ENCODE data around the gene TTC4.
A peak's percentile ranks its signal among the peaks of the same experiment; 100 is the strongest.

The TTC4 gene

DNA sequence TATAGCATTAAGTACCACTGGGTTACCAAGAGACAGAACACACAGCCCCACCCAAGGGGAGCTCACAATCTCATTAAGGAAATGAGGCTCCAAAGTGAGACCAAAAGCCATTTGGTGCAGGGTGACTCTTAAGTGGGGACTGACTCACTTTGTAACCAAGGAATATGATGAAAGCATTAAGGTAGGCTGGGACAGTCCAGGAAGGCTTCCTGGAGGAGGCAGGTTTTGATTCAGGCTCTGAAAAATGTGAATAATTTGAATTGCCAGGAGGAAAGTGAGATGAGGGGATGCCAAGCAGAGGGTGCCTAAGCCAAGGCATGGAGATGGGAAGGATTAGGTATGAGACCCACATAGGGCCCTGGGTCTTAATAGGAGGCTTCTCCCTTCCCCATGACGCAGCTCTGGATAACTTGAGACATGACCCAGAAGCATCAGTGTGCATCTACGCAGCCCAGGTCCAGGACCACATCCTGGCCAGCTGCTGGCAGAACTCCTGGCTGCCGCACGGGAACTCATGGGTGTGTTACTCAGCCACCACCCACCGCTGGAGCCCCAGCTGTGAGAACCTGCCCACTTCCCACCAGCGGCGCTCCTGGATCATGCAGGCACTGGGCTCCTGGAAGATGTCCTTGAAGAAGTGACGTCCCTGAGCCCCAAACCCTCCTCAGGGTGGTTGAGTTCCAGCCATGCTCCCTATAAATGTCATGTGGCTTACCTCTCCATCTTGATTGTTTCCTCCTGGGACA is 5.9 kb upstream of the TTC4 start:
- H3K36me3 Mint-ChIP-seq (ENCODE audit: insufficient read depth), result peaks cover 3% of the 10 kb centered on the region
- H3K4me1 Mint-ChIP-seq, result no peaks in the 10 kb centered on the region
- no peak overlapping the region for H3K27ac Mint-ChIP-seq (ENCODE audit: low read depth)
- ATAC-seq (replicated peaks; ENCODE audit: extremely low read depth, poor library complexity, severe bottlenecking) (no peak), DNase-seq (ENCODE audit: low spot score in 2 of 2) (no peak)
- no peak overlapping the region for H3K4me3 Mint-ChIP-seq
- H3K27me3 Mint-ChIP-seq, result peaks cover 19% of the 10 kb centered on the region
- no peaks in the 10 kb centered on the region for H3K9me3 Mint-ChIP-seq

DNA sequence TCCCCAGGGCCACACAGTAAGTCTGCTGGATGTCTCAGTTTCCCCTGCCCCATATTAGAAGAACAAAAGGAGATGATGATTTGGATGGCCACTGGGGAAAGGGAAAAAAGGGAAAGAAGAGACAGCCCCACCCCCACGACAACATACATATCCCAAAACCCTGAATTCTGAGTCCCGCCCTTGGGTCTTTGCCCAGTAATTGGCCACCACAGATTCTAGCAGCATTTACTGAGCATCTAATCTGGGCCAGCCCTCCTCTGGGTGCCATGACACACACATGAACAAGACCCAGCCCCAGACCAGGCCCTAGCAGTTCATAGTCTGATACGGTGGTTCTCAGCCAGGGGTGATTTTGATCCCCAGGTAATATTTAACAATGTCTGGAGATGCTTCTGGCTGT is 5.2 kb upstream of the TTC4 start:
- peaks cover 4% of the 10 kb centered on the region for H3K36me3 Mint-ChIP-seq (ENCODE audit: insufficient read depth)
- ATAC-seq (replicated peaks; ENCODE audit: extremely low read depth, poor library complexity, severe bottlenecking) (no peak), DNase-seq (ENCODE audit: low spot score in 2 of 2) (no peak)
- H3K4me3 Mint-ChIP-seq, result no peak overlapping the region
- no peak overlapping the region for H3K27ac Mint-ChIP-seq (ENCODE audit: low read depth)
- H3K9me3 Mint-ChIP-seq, result no peaks in the 10 kb centered on the region
- H3K27me3 Mint-ChIP-seq, result peaks cover 13% of the 10 kb centered on the region
- peaks cover 5% of the 10 kb centered on the region for H3K4me1 Mint-ChIP-seq

DNA sequence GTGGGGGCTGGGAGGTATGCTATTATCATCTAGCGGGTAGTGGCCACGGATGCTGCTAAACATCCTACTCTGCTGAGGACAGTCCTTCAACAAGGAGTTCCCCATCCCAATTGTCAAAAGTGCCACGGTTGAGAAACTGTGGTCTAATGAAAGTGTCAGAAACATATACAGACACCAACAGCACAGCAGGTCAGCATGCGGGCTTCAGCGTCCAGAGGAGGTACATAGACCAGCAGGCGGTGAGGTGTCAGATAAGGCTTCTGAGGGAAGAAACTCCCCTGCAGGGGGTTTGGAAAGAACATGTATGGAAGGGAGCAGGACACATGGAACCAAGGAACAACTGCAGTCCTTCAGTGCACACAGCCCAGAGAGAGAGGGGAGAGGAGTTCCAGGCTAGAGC is 4.8 kb upstream of the TTC4 start:
- no peak overlapping the region for H3K4me3 Mint-ChIP-seq
- H3K36me3 Mint-ChIP-seq (ENCODE audit: insufficient read depth), result peaks cover 8% of the 10 kb centered on the region
- H3K27ac Mint-ChIP-seq (ENCODE audit: low read depth), result no peak overlapping the region

DNA sequence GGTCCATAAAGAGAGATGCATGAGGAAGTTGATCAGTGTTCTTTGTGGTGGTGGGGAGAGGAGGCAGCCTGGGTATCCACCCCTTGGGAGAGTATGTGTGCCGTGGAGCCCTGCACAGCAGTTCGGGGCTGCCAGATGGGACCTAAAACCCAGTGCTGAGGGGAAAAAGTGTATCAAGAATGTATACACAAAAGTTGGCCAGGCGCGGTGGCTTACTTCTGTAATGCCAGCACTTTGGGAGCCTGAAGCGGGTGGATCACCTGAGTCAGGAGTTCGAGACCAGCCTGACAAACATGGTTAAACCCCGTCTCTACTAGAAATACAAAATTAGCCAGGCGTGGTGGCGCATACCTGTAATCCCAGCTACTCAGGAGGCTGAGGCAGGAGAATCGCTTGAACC is 4.1 kb upstream of the TTC4 start:
- H3K27ac Mint-ChIP-seq (ENCODE audit: low read depth), result no peak overlapping the region

More for the DNA sequence above, 4.8 kb upstream of the TTC4 start:
- Mint-ChIP-seq H3K9me3 (no peaks in the 10 kb centered on the region), H3K27me3 (peaks cover 10% of the 10 kb centered on the region), H3K4me1 (peaks cover 7% of the 10 kb centered on the region)
- no peak for ATAC-seq (replicated peaks; ENCODE audit: extremely low read depth, poor library complexity, severe bottlenecking)
- no peak for DNase-seq (ENCODE audit: low spot score in 2 of 2)

DNA sequence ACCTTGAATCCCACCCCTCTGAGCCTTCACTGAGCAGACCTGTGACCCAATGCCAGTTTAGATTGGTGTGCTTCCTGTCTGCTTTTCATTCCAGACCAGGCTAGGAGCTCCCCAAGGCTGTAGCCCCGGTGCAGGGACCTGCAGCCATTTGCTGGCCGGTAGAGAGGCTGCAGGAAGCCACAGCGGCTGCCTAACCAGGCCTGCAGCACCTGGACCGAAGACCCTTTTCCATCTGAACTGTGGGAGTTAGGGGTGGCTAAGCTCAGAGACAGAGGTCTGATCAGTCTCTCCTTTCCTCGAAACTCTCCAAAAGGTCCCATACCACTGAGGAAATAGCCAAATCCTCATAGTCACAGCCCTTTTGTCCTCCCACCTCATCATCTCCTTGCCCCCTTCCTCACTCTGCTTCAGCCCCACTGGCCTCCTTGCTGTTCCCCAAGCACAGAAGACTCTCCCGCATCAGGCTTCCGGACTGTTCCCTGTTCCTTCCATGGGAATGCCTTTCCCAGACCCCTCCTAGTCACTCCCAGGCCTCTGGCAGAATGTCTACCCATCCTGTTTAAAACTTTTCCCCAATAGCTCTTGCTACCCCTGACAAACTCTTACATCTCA is 674 bp upstream of the TTC4 start:
- DNase-seq (ENCODE audit: low spot score in 2 of 2), result no peak
- peak overlapping the region; percentile 71 for H3K4me3 Mint-ChIP-seq
- peaks cover 31% of the 10 kb centered on the region for H3K4me1 Mint-ChIP-seq
- H3K27me3 Mint-ChIP-seq, result no peaks in the 10 kb centered on the region
- H3K36me3 Mint-ChIP-seq (ENCODE audit: insufficient read depth), result peaks cover 19% of the 10 kb centered on the region
- peak overlapping the region; percentile 68 for H3K27ac Mint-ChIP-seq (ENCODE audit: low read depth)
- no peaks in the 10 kb centered on the region for H3K9me3 Mint-ChIP-seq
- ATAC-seq (replicated peaks; ENCODE audit: extremely low read depth, poor library complexity, severe bottlenecking), result no peak

More for the DNA sequence above, 4.1 kb upstream of the TTC4 start:
- Mint-ChIP-seq H3K36me3 (ENCODE audit: insufficient read depth) (peaks cover 8% of the 10 kb centered on the region), H3K4me1 (peaks cover 12% of the 10 kb centered on the region), H3K9me3 (no peaks in the 10 kb centered on the region), H3K27me3 (peaks cover 10% of the 10 kb centered on the region), H3K4me3 (no peak overlapping the region)
- ATAC-seq (replicated peaks; ENCODE audit: extremely low read depth, poor library complexity, severe bottlenecking) (no peak), DNase-seq (ENCODE audit: low spot score in 2 of 2) (no peak)

DNA sequence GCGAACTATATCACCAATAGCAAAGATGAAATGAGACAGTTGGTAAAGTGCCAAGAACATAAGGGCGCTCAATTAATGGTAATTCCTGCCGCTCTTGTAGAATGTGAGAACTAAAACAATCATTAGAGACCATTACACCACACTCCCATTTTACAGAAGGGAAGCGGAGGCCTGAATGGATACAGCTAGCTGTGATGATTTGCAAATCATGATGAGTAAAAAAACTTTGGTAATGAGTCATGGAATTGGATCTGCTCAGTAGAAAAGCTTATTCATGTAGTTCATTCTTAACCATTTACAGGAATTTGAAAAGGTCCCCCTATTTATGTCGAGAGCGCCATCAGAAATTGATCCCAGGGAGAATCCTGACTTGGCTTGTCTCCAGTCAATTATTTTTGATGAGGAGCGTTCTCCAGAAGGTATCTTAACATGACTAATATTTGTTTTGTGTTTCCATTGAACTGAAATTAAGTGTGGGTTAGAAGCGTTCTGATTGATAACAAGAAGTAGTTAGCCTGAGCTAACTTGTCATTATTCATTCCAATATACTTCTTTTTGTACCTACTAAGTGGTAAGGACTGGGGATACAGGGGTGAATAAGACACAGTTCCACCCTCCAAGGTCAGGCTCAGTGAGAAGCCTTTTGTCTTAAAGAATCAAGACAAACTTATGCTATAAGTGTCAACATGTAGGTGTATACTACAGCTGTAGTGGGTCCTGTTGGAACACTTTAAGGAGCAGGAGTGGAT is 812 bp downstream of the TTC4 start:
- Mint-ChIP-seq H3K4me3 (peak overlapping the region; percentile 71), H3K36me3 (ENCODE audit: insufficient read depth) (peaks cover 21% of the 10 kb centered on the region), H3K9me3 (no peaks in the 10 kb centered on the region), H3K4me1 (peaks cover 31% of the 10 kb centered on the region), H3K27ac (ENCODE audit: low read depth) (peak overlapping the region; percentile 68), H3K27me3 (no peaks in the 10 kb centered on the region)
- ATAC-seq (replicated peaks; ENCODE audit: extremely low read depth, poor library complexity, severe bottlenecking) (no peak), DNase-seq (ENCODE audit: low spot score in 2 of 2) (no peak)

DNA sequence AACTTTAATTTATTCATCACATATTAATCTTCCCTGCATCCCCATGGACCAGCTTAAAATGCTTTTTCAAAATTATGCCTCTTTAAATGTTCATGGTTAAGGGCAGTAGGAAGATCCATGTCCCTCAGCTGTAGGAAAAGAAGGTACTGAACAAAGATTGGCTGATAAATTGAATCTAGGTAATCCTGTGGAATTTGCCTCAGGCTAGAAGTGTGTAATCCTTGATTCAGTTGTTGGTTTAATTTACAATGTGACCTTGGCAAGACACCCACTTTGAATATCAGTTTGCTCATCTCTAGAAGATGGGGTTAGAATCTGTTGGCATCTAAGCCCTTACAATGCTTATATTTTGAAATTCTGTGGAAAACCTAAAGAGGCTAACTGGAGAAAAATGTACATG is 6.1 kb downstream of the TTC4 start:
- Mint-ChIP-seq H3K36me3 (ENCODE audit: insufficient read depth) (peaks cover 47% of the 10 kb centered on the region), H3K4me3 (no peak overlapping the region), H3K27ac (ENCODE audit: low read depth) (no peak overlapping the region), H3K4me1 (peaks cover 18% of the 10 kb centered on the region), H3K9me3 (no peaks in the 10 kb centered on the region), H3K27me3 (no peaks in the 10 kb centered on the region)
- ATAC-seq (replicated peaks; ENCODE audit: extremely low read depth, poor library complexity, severe bottlenecking) (no peak), DNase-seq (ENCODE audit: low spot score in 2 of 2) (no peak)

DNA sequence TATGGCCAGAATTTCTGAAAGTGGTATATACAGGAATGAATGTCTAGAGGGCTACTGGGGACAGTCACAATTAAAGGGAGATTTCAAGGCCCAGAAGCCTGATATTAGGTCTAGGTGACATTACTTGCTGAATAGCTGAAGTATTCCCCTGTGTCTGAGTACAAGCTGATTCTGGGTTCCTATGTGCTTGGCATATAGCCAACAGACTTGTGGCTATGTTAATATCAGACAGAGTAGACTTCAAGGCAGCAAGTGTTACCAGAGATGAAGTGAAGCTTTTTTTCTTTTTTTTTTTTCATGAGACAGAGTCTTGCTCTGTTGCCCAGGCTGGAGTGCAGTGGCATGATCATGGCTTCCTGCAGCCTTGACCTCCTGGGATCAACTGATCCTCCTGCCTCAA is 8.3 kb downstream of the TTC4 start:
- Mint-ChIP-seq H3K27me3 (no peaks in the 10 kb centered on the region), H3K27ac (ENCODE audit: low read depth) (no peak overlapping the region), H3K36me3 (ENCODE audit: insufficient read depth) (peaks cover 52% of the 10 kb centered on the region), H3K4me3 (no peak overlapping the region), H3K4me1 (peaks cover 5% of the 10 kb centered on the region), H3K9me3 (no peaks in the 10 kb centered on the region)
- DNase-seq (ENCODE audit: low spot score in 2 of 2) (no peak), ATAC-seq (replicated peaks; ENCODE audit: extremely low read depth, poor library complexity, severe bottlenecking) (no peak)

DNA sequence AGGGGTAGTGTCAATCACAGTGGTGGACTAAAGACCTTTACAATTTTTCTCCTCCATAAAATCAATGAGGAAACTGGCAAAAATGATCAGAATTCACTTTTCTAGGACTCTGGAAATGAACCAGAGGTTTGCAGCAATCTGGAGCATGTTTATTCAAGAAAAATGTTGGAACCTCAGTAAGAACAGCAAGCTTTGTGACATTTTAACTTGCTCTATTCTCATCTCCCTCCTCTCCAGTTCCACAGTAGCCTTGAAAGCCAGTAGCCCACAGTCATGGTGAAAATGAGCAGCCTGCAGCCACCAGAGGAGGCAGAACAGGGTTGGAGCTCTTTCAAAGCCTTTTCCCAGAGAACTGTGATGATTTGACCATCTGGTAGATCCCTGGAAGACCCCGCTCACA is 9.1 kb downstream of the TTC4 start:
- H3K9me3 Mint-ChIP-seq, result no peaks in the 10 kb centered on the region
- DNase-seq (ENCODE audit: low spot score in 2 of 2), result no peak

DNA sequence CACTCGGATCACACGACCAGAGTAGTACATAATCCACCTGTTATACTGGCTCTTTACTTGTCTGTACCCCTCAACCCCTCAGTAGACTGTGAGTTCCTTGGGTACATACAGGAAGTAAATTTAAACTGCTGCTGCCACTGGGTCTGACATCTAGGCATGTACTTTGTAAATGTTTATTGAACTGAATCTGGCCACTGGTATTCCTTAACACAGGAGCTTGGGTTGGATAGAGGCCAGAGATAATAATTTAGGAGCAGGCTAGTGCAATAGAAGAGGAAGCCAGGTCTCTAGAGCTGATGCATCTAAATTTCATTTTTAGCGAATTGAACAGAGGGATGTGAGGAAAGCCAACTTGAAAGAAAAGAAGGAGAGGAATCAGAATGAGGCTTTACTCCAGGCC is 12.4 kb downstream of the TTC4 start:
- Mint-ChIP-seq H3K27me3 (no peaks in the 10 kb centered on the region), H3K9me3 (no peaks in the 10 kb centered on the region), H3K36me3 (ENCODE audit: insufficient read depth) (peaks cover 63% of the 10 kb centered on the region), H3K4me1 (no peaks in the 10 kb centered on the region), H3K27ac (ENCODE audit: low read depth) (no peak overlapping the region), H3K4me3 (no peak overlapping the region)
- ATAC-seq (replicated peaks; ENCODE audit: extremely low read depth, poor library complexity, severe bottlenecking), result no peak
- DNase-seq (ENCODE audit: low spot score in 2 of 2), result no peak

More for the DNA sequence above, 9.1 kb downstream of the TTC4 start:
- H3K4me3 Mint-ChIP-seq, result no peak overlapping the region
- H3K27ac Mint-ChIP-seq (ENCODE audit: low read depth), result no peak overlapping the region
- no peaks in the 10 kb centered on the region for H3K4me1 Mint-ChIP-seq
- ATAC-seq (replicated peaks; ENCODE audit: extremely low read depth, poor library complexity, severe bottlenecking), result no peak
- no peaks in the 10 kb centered on the region for H3K27me3 Mint-ChIP-seq
- peaks cover 55% of the 10 kb centered on the region for H3K36me3 Mint-ChIP-seq (ENCODE audit: insufficient read depth)

DNA sequence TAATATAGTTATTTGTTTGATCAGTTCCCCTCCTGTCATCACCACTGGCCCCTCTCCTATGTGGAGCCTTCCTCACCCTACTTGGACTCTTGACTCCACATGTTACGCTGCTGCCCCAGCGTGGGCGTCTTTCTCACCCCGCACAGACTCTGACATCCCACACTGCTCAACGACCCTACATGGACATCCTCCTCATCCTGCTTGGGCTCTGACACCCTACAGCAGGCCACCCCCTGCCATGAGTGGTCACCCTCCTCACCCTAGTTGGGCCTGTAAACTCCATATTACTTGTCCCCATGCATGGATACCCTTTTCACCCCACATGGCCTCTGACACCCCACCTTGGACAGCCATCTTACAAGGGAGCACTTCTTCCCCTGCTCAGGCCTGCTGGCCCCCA is 21.0 kb downstream of the TTC4 start:
- no peaks in the 10 kb centered on the region for H3K27me3 Mint-ChIP-seq
- peak overlapping the region; percentile 16 for H3K27ac Mint-ChIP-seq (ENCODE audit: low read depth)
- no peak for ATAC-seq (replicated peaks; ENCODE audit: extremely low read depth, poor library complexity, severe bottlenecking)
- H3K36me3 Mint-ChIP-seq (ENCODE audit: insufficient read depth), result peaks cover 55% of the 10 kb centered on the region
- H3K9me3 Mint-ChIP-seq, result no peaks in the 10 kb centered on the region
- no peak overlapping the region for H3K4me3 Mint-ChIP-seq
- H3K4me1 Mint-ChIP-seq, result peaks cover 6% of the 10 kb centered on the region
- DNase-seq (ENCODE audit: low spot score in 2 of 2), result no peak

DNA sequence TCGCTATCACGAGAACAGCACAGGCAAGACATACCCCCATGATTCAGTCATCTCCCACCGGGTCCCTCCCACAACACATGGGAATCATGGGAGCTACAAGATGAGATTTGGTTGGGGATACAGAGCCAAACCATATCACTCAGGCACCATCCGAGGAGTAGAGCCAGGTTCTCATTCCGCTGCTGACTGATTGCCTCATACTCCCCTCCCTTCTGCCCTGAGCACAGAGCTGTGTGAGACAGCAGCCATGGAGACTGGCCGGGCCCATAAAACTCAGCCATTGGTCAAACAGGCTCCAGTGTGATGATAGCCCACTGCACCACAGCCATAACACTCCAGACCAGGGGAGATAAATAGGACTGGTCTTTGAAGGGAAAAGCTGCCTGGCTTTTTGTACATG is 22.6 kb downstream of the TTC4 start:
- Mint-ChIP-seq H3K4me1 (peaks cover 6% of the 10 kb centered on the region), H3K27ac (ENCODE audit: low read depth) (no peak overlapping the region), H3K27me3 (no peaks in the 10 kb centered on the region), H3K9me3 (no peaks in the 10 kb centered on the region), H3K4me3 (no peak overlapping the region), H3K36me3 (ENCODE audit: insufficient read depth) (peaks cover 57% of the 10 kb centered on the region)
- DNase-seq (ENCODE audit: low spot score in 2 of 2) (no peak), ATAC-seq (replicated peaks; ENCODE audit: extremely low read depth, poor library complexity, severe bottlenecking) (no peak)

DNA sequence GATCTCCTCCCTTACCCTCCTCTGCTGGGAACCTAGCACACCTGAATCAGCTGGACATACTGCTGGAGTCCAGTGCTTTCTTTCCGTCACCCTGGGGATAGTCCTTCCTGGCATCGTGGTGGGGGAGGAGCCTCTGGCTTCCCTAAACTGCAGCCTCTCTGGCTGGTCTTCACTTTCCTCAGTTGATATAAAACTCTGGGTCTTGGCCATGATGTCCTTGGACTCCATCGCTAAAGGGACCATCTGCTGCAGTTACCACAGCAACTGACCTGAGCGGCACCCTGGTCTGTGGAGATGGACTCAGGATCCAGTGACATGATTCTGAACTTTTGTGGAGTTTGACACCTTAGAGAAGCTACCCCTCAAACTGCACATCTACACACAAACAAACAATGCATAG is 25.9 kb downstream of the TTC4 start:
- Mint-ChIP-seq H3K27ac (ENCODE audit: low read depth) (no peak overlapping the region), H3K36me3 (ENCODE audit: insufficient read depth) (peaks cover 41% of the 10 kb centered on the region), H3K4me1 (no peaks in the 10 kb centered on the region), H3K4me3 (no peak overlapping the region), H3K27me3 (no peaks in the 10 kb centered on the region), H3K9me3 (no peaks in the 10 kb centered on the region)
- ATAC-seq (replicated peaks; ENCODE audit: extremely low read depth, poor library complexity, severe bottlenecking) (no peak), DNase-seq (ENCODE audit: low spot score in 2 of 2) (no peak)
